Stimulated activated naive CD8-positive, alpha-beta T cell treated with anti-CD3 and anti-CD28 coated beads, Interleukin-15, Interleukin-2, amounts not matched to agents 100 ng/mL and 50 ng/mL, for 24 hours (primary cell): ENCODE measurements around the gene NEK10.

Experiments used
- H3K27ac Mint-ChIP-seq: one replicate; pipeline ENCODE4 v1.8.0; 2021; ENCODE audit warnings: mild to moderate bottlenecking, mixed read lengths
- H3K27me3 Mint-ChIP-seq: one replicate; pipeline ENCODE4 v1.8.0; 2021; ENCODE audit warnings: mixed read lengths
- H3K36me3 Mint-ChIP-seq: one replicate; pipeline ENCODE4 v1.8.0; 2021; ENCODE audit warnings: low read depth, mixed read lengths
- H3K4me1 Mint-ChIP-seq: one replicate; pipeline ENCODE4 v1.8.0; 2021; ENCODE audit warnings: low read depth, mixed read lengths
- H3K4me3 Mint-ChIP-seq: one replicate; pipeline ENCODE4 v1.8.0; 2021; ENCODE audit warnings: mild to moderate bottlenecking, mixed read lengths
- H3K9me3 Mint-ChIP-seq: one replicate; pipeline ENCODE4 v1.8.0; 2021; ENCODE audit warnings: mixed read lengths

NEK10 gene

GRCh38 chr3:27358372-27358771 is 10.8 kb downstream of the NEK10 start:
- no peaks in the 10 kb centered on the region for H3K27me3 Mint-ChIP-seq
- peaks cover 25% of the 10 kb centered on the region for H3K4me1 Mint-ChIP-seq
- no peak overlapping the region for H3K4me3 Mint-ChIP-seq
- H3K9me3 Mint-ChIP-seq = no peaks in the 10 kb centered on the region
- no peak overlapping the region for H3K27ac Mint-ChIP-seq
- no peaks in the 10 kb centered on the region for H3K36me3 Mint-ChIP-seq

- H3K4me1 Mint-ChIP-seq = peaks cover 25% of the 10 kb centered on the region
- H3K27me3 Mint-ChIP-seq = no peaks in the 10 kb centered on the region
- no peaks in the 10 kb centered on the region for H3K9me3 Mint-ChIP-seq
- H3K36me3 Mint-ChIP-seq = no peaks in the 10 kb centered on the region
- no peak overlapping the region for H3K4me3 Mint-ChIP-seq
- H3K27ac Mint-ChIP-seq = no peak overlapping the region
These were observed 11.4 kb downstream of the NEK10 start for GRCh38 chr3:27357665-27358258.

GRCh38 chr3:27356976-27357375 is 12.2 kb downstream of the NEK10 start:
- no peak overlapping the region for H3K27ac Mint-ChIP-seq
- no peaks in the 10 kb centered on the region for H3K9me3 Mint-ChIP-seq
- no peak overlapping the region for H3K4me3 Mint-ChIP-seq
- H3K4me1 Mint-ChIP-seq = peaks cover 25% of the 10 kb centered on the region
- no peaks in the 10 kb centered on the region for H3K36me3 Mint-ChIP-seq
- no peaks in the 10 kb centered on the region for H3K27me3 Mint-ChIP-seq

GRCh38 chr3:27354588-27355203 is 14.5 kb downstream of the NEK10 start:
- no peaks in the 10 kb centered on the region for H3K9me3 Mint-ChIP-seq
- H3K27ac Mint-ChIP-seq = no peak overlapping the region
- H3K4me1 Mint-ChIP-seq = peaks cover 23% of the 10 kb centered on the region
- no peak overlapping the region for H3K4me3 Mint-ChIP-seq
- no peaks in the 10 kb centered on the region for H3K27me3 Mint-ChIP-seq
- H3K36me3 Mint-ChIP-seq = no peaks in the 10 kb centered on the region

GRCh38 chr3:27354161-27354560 is 15.0 kb downstream of the NEK10 start:
- Mint-ChIP-seq H3K4me3 (no peak overlapping the region), H3K36me3 (no peaks in the 10 kb centered on the region), H3K27ac (no peak overlapping the region), H3K9me3 (no peaks in the 10 kb centered on the region), H3K27me3 (no peaks in the 10 kb centered on the region), H3K4me1 (peaks cover 22% of the 10 kb centered on the region)

GRCh38 chr3:27353221-27353620 is 16.0 kb downstream of the NEK10 start:
- Mint-ChIP-seq H3K27ac (no peak overlapping the region), H3K36me3 (no peaks in the 10 kb centered on the region), H3K4me3 (no peak overlapping the region), H3K4me1 (peaks cover 14% of the 10 kb centered on the region), H3K27me3 (no peaks in the 10 kb centered on the region), H3K9me3 (no peaks in the 10 kb centered on the region)

- H3K9me3 Mint-ChIP-seq = no peaks in the 10 kb centered on the region
- H3K4me3 Mint-ChIP-seq = no peak overlapping the region
- H3K27ac Mint-ChIP-seq = no peak overlapping the region
- H3K36me3 Mint-ChIP-seq = no peaks in the 10 kb centered on the region
- peaks cover 10% of the 10 kb centered on the region for H3K4me1 Mint-ChIP-seq
- no peaks in the 10 kb centered on the region for H3K27me3 Mint-ChIP-seq
These were observed 17.1 kb downstream of the NEK10 start for GRCh38 chr3:27352047-27352446.

- Mint-ChIP-seq H3K27me3 (no peaks in the 10 kb centered on the region), H3K4me3 (no peak overlapping the region), H3K9me3 (no peaks in the 10 kb centered on the region), H3K4me1 (peaks cover 10% of the 10 kb centered on the region), H3K36me3 (no peaks in the 10 kb centered on the region), H3K27ac (no peak overlapping the region)
These were observed 19.4 kb downstream of the NEK10 start for GRCh38 chr3:27349832-27350231.

GRCh38 chr3:27345959-27346865 is 23.0 kb downstream of the NEK10 start:
- Mint-ChIP-seq H3K36me3 (no peaks in the 10 kb centered on the region), H3K9me3 (no peaks in the 10 kb centered on the region), H3K27ac (no peak overlapping the region), H3K27me3 (no peaks in the 10 kb centered on the region), H3K4me1 (peaks cover 10% of the 10 kb centered on the region), H3K4me3 (no peak overlapping the region)

- no peak overlapping the region for H3K27ac Mint-ChIP-seq
- no peaks in the 10 kb centered on the region for H3K9me3 Mint-ChIP-seq
These were observed 23.7 kb downstream of the NEK10 start for GRCh38 chr3:27345493-27345892.

GRCh38 chr3:27345045-27345444 is 24.1 kb downstream of the NEK10 start:
- Mint-ChIP-seq H3K4me3 (no peak overlapping the region), H3K27ac (no peak overlapping the region)

More at GRCh38 chr3:27345493-27345892, 23.7 kb downstream of the NEK10 start:
- Mint-ChIP-seq H3K36me3 (no peaks in the 10 kb centered on the region), H3K4me1 (peaks cover 10% of the 10 kb centered on the region), H3K27me3 (no peaks in the 10 kb centered on the region), H3K4me3 (no peak overlapping the region)

GRCh38 chr3:27344192-27344591 is 25.0 kb downstream of the NEK10 start:
- Mint-ChIP-seq H3K27me3 (no peaks in the 10 kb centered on the region), H3K27ac (no peak overlapping the region), H3K36me3 (no peaks in the 10 kb centered on the region), H3K4me3 (no peak overlapping the region), H3K4me1 (no peaks in the 10 kb centered on the region), H3K9me3 (no peaks in the 10 kb centered on the region)

More at GRCh38 chr3:27345045-27345444, 24.1 kb downstream of the NEK10 start:
- Mint-ChIP-seq H3K4me1 (peaks cover 7% of the 10 kb centered on the region), H3K27me3 (no peaks in the 10 kb centered on the region), H3K36me3 (no peaks in the 10 kb centered on the region), H3K9me3 (no peaks in the 10 kb centered on the region)

GRCh38 chr3:27342267-27342666 is 26.9 kb downstream of the NEK10 start:
- Mint-ChIP-seq H3K4me1 (no peaks in the 10 kb centered on the region), H3K4me3 (no peak overlapping the region), H3K9me3 (no peaks in the 10 kb centered on the region), H3K27ac (no peak overlapping the region), H3K27me3 (no peaks in the 10 kb centered on the region), H3K36me3 (no peaks in the 10 kb centered on the region)

- Mint-ChIP-seq H3K36me3 (no peaks in the 10 kb centered on the region), H3K9me3 (no peaks in the 10 kb centered on the region), H3K27ac (no peak overlapping the region), H3K4me1 (no peaks in the 10 kb centered on the region), H3K27me3 (no peaks in the 10 kb centered on the region), H3K4me3 (no peak overlapping the region)
These were observed 28.6 kb downstream of the NEK10 start for GRCh38 chr3:27340534-27340933.

- Mint-ChIP-seq H3K9me3 (no peaks in the 10 kb centered on the region), H3K4me1 (no peaks in the 10 kb centered on the region), H3K27ac (peak overlapping the region; percentile 8), H3K4me3 (no peak overlapping the region), H3K36me3 (no peaks in the 10 kb centered on the region), H3K27me3 (no peaks in the 10 kb centered on the region)
These were observed 33.6 kb downstream of the NEK10 start for GRCh38 chr3:27335571-27335970.
